Hepatocyte (in vitro differentiated cells): ENCODE results near the gene FBRSL1.

Experiments
- EZH2 ChIP-seq: fragments of 200-600 bp; sonication (generic); IDR thresholded peaks from 2 replicates; pipeline ENCODE4 v1.6.1; 2016; ENCODE audit warnings: antibody characterized with exemption, mild to moderate bottlenecking, borderline replicate concordance
- TF ChIP-seq, protein P1 (sequence below): fragments of 200-600 bp; sonication (generic); IDR thresholded peaks from 2 replicates; pipeline ENCODE4 v1.5.1; 2016; ENCODE audit warnings: antibody characterized with exemption, mild to moderate bottlenecking; ENCODE audit not compliant: poor library complexity

DNA sequence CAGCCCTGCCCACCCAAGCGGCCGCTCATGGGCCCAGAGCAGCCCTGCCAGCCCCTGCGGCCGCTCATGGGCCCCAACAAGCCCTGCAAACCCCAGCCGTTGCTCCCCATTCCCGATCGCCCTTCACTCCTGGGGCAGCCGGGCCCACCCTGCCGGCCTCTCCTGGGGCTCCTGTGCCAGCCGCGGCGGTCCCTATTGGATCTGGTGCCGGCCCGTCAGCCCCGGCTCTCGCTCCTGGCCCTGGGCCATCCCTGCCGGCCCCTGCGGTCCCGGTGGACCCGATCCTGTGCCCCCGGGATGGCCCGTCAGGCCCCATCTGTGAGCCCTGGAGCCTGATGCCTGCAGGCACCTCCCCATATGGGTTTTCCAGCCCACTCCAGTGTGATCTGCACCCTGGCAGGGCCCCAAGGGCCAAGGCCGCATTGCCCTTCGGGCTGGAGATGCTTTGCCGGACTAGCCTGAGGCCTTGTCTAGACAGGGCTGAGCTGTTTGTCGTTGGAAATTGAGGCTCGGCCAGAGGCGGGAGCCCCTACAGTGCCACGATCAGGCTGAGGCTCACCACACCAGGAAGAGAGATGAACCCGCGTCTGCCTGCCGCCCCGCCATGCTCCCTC is 20.3 kb downstream of the FBRSL1 start:
- TF ChIP-seq, protein P1, sequence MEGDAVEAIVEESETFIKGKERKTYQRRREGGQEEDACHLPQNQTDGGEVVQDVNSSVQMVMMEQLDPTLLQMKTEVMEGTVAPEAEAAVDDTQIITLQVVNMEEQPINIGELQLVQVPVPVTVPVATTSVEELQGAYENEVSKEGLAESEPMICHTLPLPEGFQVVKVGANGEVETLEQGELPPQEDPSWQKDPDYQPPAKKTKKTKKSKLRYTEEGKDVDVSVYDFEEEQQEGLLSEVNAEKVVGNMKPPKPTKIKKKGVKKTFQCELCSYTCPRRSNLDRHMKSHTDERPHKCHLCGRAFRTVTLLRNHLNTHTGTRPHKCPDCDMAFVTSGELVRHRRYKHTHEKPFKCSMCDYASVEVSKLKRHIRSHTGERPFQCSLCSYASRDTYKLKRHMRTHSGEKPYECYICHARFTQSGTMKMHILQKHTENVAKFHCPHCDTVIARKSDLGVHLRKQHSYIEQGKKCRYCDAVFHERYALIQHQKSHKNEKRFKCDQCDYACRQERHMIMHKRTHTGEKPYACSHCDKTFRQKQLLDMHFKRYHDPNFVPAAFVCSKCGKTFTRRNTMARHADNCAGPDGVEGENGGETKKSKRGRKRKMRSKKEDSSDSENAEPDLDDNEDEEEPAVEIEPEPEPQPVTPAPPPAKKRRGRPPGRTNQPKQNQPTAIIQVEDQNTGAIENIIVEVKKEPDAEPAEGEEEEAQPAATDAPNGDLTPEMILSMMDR = no peak
- no peak for TF ChIP-seq EZH2
